PC-9 (cell line): ENCODE data around the gene DISC1. TPM values are rescaled to one million over a fixed set of nuclear protein-coding genes. Genes with fewer than 3 reads are reported as not detected.
"Not testable (repeated sequence)": the region's sequence is repeated elsewhere in the genome, so short reads cannot be mapped to it uniquely, and the experiment has no call there.

Experiments used
- BruUV-seq: library from RNA; stranded (reverse); fragments of 400-500 nt; replicated peaks from 2 replicates; lab custom pipeline; 2021; lab: Mats Ljungman, UMichigan
- CTCF ChIA-PET: fragments of 300-600 bp; sonication (Branson Sonifier 250); formaldehyde crosslinking; loops from one replicate; lab custom pipeline; 2022; ENCODE audit warnings: antibody characterized with exemption; lab: Charles Lee
- POLR2A ChIA-PET: fragments of 300-600 bp; sonication (Branson Sonifier 250); formaldehyde crosslinking; loops from one replicate; lab custom pipeline; 2022; ENCODE audit warnings: antibody characterized with exemption; ENCODE audit not compliant: unreplicated experiment; lab: Charles Lee
- DNase-seq, 2 experiments: peaks; one replicate each; pipeline versions ENCODE4 v3.0.0 to v3.0.0-alpha.2; 2015 to 2022; ENCODE audit warnings: mixed read lengths in 1 of 2
- H2AFZ ChIP-seq: fragments of 200-600 bp; sonication (generic); 2 replicates; pipeline ENCODE4 v1.8.1; 2017; ENCODE audit warnings: antibody characterized with exemption
- H3F3A ChIP-seq: fragments of 200-600 bp; sonication (generic); 2 replicates; pipeline ENCODE4 v1.8.1; 2017; ENCODE audit warnings: antibody characterized with exemption, mild to moderate bottlenecking, low read depth; ENCODE audit not compliant: insufficient read depth
- H3K27ac ChIP-seq: fragments of 200-600 bp; sonication (generic); 2 replicates; pipeline ENCODE4 v1.6.1; 2016; ENCODE audit warnings: mixed run types
- H3K27me3 ChIP-seq: fragments of 200-600 bp; sonication (generic); 2 replicates; pipeline ENCODE4 v1.6.1; 2016; ENCODE audit warnings: low read depth, mixed run types; ENCODE audit not compliant: insufficient read depth
- H3K36me3 ChIP-seq: fragments of 200-600 bp; sonication (generic); 2 replicates; pipeline ENCODE4 v1.6.1; 2016; ENCODE audit warnings: low read depth, mixed run types
- H3K4me1 ChIP-seq: fragments of 200-600 bp; sonication (generic); replicated peaks from 2 replicates; pipeline ENCODE4 v1.6.1; 2016; ENCODE audit warnings: mixed run types; ENCODE audit not compliant: insufficient read depth
- H3K4me2 ChIP-seq: fragments of 200-600 bp; sonication (generic); 2 replicates; pipeline ENCODE4 v1.6.1; 2017; ENCODE audit warnings: mixed run types
- H3K4me3 ChIP-seq: fragments of 200-600 bp; sonication (generic); 2 replicates; pipeline ENCODE4 v1.6.1; 2016; ENCODE audit warnings: mixed run types
- H3K79me2 ChIP-seq: fragments of 200-600 bp; sonication (generic); 2 replicates; pipeline ENCODE4 v1.6.1; 2017; ENCODE audit warnings: low read depth, mixed run types
- H3K9me2 ChIP-seq: fragments of 200-600 bp; sonication (generic); 2 replicates; pipeline ENCODE4 v1.8.1; 2017; ENCODE audit warnings: mild to moderate bottlenecking; ENCODE audit not compliant: insufficient read depth
- H3K9me3 ChIP-seq: fragments of 200-600 bp; sonication (generic); 2 replicates; pipeline ENCODE4 v1.8.1; 2016; ENCODE audit warnings: low read depth; ENCODE audit not compliant: insufficient read depth
- H4K20me1 ChIP-seq: fragments of 200-600 bp; sonication (generic); 2 replicates; pipeline ENCODE4 v1.8.1; 2017; ENCODE audit not compliant: insufficient read depth
- EZH2 ChIP-seq: fragments of 200-600 bp; sonication (generic); IDR thresholded peaks from 2 replicates; pipeline ENCODE4 v1.8.0; 2017; ENCODE audit warnings: antibody characterized with exemption, low read depth
- intact Hi-C: fragments of 100-400 bp; cut with micrococcal nuclease; formaldehyde crosslinking; loops from one replicate; pipeline ENCODE4 v1.10.0; 2022; ENCODE audit not compliant: unreplicated experiment
- total RNA-seq: library from RNA; stranded (reverse); gene quantifications from 2 replicates; pipeline ENCODE4 v1.2.3, GENCODE V29; 2021
- TF ChIP-seq, protein P1 (sequence below): fragments of 200-600 bp; sonication (generic); conservative IDR thresholded peaks from 2 replicates; pipeline ENCODE4 v1.6.1; 2017; ENCODE audit warnings: mixed run types, antibody characterized with exemption, mild to moderate bottlenecking, moderate library complexity

The DISC1 gene
- total RNA-seq, 1 experiment from 2014 or later = 7.4 TPM

GRCh38 chr1:231966983-231967382, 340.4 kb downstream of the DISC1 start:
- BruUV-seq = no TSS peak
- Histone ChIP-seq H3K4me1 (no peaks in the 10 kb centered on the region), H3K9me3 (no peaks in the 10 kb centered on the region), H3K27ac (no peak overlapping the region), H3K27me3 (no peaks in the 10 kb centered on the region), H3K4me2 (no peak overlapping the region), H3K4me3 (no peak overlapping the region), H3K79me2 (no peaks in the 10 kb centered on the region), H2AFZ (no peak overlapping the region), H4K20me1 (no peaks in the 10 kb centered on the region), H3K36me3 (no peaks in the 10 kb centered on the region), H3K9me2 (no peaks in the 10 kb centered on the region), H3F3A (no peaks in the 10 kb centered on the region)
- DNase-seq = no peak
- intact Hi-C loops = no loop called here
- ChIA-PET POLR2A (no interaction called here), CTCF (no interaction called here)
- TF ChIP-seq EZH2 = no peak
- TF ChIP-seq, protein P1, sequence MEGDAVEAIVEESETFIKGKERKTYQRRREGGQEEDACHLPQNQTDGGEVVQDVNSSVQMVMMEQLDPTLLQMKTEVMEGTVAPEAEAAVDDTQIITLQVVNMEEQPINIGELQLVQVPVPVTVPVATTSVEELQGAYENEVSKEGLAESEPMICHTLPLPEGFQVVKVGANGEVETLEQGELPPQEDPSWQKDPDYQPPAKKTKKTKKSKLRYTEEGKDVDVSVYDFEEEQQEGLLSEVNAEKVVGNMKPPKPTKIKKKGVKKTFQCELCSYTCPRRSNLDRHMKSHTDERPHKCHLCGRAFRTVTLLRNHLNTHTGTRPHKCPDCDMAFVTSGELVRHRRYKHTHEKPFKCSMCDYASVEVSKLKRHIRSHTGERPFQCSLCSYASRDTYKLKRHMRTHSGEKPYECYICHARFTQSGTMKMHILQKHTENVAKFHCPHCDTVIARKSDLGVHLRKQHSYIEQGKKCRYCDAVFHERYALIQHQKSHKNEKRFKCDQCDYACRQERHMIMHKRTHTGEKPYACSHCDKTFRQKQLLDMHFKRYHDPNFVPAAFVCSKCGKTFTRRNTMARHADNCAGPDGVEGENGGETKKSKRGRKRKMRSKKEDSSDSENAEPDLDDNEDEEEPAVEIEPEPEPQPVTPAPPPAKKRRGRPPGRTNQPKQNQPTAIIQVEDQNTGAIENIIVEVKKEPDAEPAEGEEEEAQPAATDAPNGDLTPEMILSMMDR = no peak

DNA sequence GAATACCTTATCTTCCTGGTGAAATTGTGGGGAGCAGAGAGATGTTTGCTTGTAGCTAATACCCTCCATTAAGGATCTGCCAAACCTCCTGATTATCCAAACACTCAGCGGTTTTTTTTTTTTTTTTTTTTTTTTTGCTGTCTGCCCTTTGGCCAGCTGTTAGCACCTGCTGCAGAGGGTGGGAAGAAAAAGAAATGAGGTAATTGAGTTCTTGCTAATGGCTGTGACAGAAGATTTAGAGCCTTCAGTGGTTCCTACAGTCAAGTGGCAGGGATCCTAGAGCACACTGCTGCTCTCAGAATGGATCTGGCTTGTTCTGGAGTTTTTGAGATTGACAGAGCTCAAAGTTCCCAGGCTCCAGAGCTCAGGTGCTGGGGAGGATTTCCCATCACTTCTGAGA, 342.5 kb downstream of the DISC1 start:
- TF ChIP-seq, protein P1 = no peak
- TF ChIP-seq EZH2 = no peak
- H3K9me3 ChIP-seq = no peaks in the 10 kb centered on the region
- H3K79me2 ChIP-seq = no peaks in the 10 kb centered on the region
- no peak overlapping the region for H3K27ac ChIP-seq
- no TSS peak for BruUV-seq
- no peaks in the 10 kb centered on the region for H3K36me3 ChIP-seq
- H3K27me3 ChIP-seq = no peaks in the 10 kb centered on the region
- H2AFZ ChIP-seq = no peak overlapping the region
- POLR2A ChIA-PET = no interaction called here
- H3K9me2 ChIP-seq = no peaks in the 10 kb centered on the region
- DNase-seq = no peak
- H3K4me3 ChIP-seq = no peak overlapping the region
- intact Hi-C loops = no loop called here
- no peaks in the 10 kb centered on the region for H4K20me1 ChIP-seq
- no peaks in the 10 kb centered on the region for H3F3A ChIP-seq
- CTCF ChIA-PET = no interaction called here
- H3K4me2 ChIP-seq = no peak overlapping the region
- H3K4me1 ChIP-seq = no peaks in the 10 kb centered on the region

DNA sequence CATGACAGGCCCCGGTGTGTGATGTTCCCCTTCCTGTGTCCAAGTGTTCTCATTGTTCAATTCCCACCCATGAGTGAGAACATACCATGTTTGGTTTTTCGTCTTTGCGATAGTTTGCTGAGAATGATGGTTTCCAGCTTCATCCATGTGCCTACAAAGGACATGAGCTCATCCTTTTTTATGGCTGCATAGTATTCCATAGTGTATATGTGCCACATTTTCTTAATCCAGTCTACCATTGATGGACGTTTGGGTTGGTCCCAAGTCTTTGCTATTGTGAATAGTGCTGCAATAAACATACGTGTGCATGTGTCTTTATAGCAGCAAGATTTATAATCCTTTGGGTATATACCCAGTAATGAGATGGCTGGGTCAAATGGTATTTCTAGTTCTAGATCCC, 343.2 kb downstream of the DISC1 start:
- intact Hi-C loops, H3K36me3 ChIP-seq, H4K20me1 ChIP-seq, H3K9me3 ChIP-seq, DNase-seq, H3K4me2 ChIP-seq, H3K4me1 ChIP-seq, H3K4me3 ChIP-seq, H3K79me2 ChIP-seq, CTCF ChIA-PET, H2AFZ ChIP-seq, H3K27me3 ChIP-seq, H3K27ac ChIP-seq, H3F3A ChIP-seq, H3K9me2 ChIP-seq, POLR2A ChIA-PET, BruUV-seq: not testable (repeated sequence)

DNA sequence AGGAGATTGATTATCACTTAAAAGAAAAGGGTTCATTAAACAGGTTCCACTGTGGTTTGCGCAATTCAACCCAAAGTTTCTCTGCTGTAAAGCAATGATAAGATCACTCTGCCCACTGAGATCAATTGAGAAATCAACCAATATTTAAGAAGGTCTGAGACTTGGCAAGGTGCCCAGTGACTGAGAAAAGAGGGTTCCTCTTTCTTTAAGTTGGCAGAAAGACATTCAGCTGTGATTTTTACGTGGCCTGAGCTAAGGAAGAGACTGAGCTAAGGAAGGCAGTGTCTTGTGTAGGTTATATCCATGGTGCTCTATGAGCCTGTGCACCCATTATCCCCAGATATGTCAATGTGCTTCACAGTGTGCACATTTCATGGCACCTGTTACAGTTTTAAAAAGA, 344.1 kb downstream of the DISC1 start:
- intact Hi-C loops = no loop called here
- Histone ChIP-seq H3K4me3 (no peak overlapping the region), H3K9me3 (no peaks in the 10 kb centered on the region), H3K27me3 (no peaks in the 10 kb centered on the region), H3K27ac (no peak overlapping the region), H4K20me1 (no peaks in the 10 kb centered on the region), H3K36me3 (no peaks in the 10 kb centered on the region), H3F3A (no peaks in the 10 kb centered on the region), H3K79me2 (no peaks in the 10 kb centered on the region), H3K4me1 (no peaks in the 10 kb centered on the region), H2AFZ (no peak overlapping the region), H3K4me2 (no peak overlapping the region), H3K9me2 (no peaks in the 10 kb centered on the region)
- ChIA-PET POLR2A (no interaction called here), CTCF (no interaction called here)
- no TSS peak for BruUV-seq
- no peak for DNase-seq
- TF ChIP-seq, protein P1 = no peak
- no peak for TF ChIP-seq EZH2
